MM.1S (cell line): ENCODE measurements around the gene PHLDB3.
"Not testable (repeated sequence)": the region's sequence is repeated elsewhere in the genome, so short reads cannot be mapped to it uniquely, and the experiment has no call there.

ENCODE experiments used
- CTCF ChIP-seq: fragments of 300-600 bp; sonication (generic); IDR thresholded peaks from 2 replicates; pipeline ENCODE4 v1.5.1; 2016; ENCODE audit warnings: antibody characterized with exemption, low read length, mixed read lengths
- EZH2 ChIP-seq: fragments of 300-600 bp; sonication (generic); optimal IDR thresholded peaks from 2 replicates; pipeline ENCODE3; 2017; ENCODE audit warnings: low read depth, mild to moderate bottlenecking, antibody characterized with exemption, low read length, mixed read lengths

- TF ChIP-seq CTCF, EZH2: not testable (repeated sequence)
Measured at GRCh38 chr19:43523696-43524095, 19.1 kb upstream of the PHLDB3 start.
